Measurements from ENCODE around the gene SP7.
"Not testable (repeated sequence)": the region's sequence is repeated elsewhere in the genome, so short reads cannot be mapped to it uniquely, and the experiment has no call there.

The SP7 gene

GRCh38 chr12:53336181-53336681, at the start of gene SP7:
SP7 (minus strand) TSS chr12:53336354; CDS start chr12:53335646, 708 bp downstream.
- no peak for DNase-seq

DNA sequence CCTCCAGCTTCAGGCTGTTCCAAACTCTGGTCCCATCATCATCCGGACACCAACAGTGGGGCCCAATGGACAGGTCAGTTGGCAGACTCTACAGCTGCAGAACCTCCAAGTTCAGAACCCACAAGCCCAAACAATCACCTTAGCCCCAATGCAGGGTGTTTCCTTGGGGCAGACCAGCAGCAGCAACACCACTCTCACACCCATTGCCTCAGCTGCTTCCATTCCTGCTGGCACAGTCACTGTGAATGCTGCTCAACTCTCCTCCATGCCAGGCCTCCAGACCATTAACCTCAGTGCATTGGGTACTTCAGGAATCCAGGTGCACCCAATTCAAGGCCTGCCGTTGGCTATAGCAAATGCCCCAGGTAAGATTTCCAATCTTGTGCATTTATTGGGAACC, 47.1 kb upstream of the SP7 start:
- DNase-seq = no peak

- DNase-seq = peak; percentile 70
Measured at GRCh38 chr12:53381731-53382630, 45.8 kb upstream of the SP7 start.

- DNase-seq = peak; percentile 68
Measured at GRCh38 chr12:53380794-53381730, 44.9 kb upstream of the SP7 start.

DNA sequence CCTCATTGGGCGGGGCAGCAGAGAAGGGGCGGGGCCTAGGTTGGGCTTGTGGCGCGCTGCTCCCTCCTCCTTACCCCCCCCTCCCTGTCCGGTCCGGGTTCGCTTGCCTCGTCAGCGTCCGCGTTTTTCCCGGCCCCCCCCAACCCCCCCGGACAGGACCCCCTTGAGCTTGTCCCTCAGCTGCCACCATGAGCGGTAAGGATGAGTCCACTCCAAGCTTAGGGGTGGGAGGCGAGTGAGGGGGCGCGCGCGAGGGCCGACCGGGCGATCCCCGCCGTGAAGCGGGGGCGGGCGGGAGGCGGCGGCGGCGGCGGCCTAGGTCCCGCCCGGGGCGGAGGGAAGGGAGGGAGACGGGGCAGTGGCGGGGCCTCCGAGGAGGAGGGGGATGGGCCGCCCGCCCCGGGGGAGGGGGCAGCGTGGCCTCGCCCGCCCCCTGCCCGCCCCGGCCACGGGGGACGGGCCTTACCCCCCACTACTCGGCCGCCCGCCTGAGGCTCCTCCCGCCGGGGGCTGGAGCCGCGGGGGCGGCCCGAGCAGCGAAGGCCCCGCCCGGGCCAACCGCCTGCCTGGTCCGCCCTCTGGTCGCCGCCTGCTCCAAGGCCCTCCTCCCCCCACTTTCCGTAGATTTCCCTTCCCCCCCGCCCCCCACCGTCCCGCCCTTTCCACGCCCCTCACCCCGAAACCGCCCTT, 44.1 kb upstream of the SP7 start, which contains the start of gene SP1:
TSS of gene SP1 (plus strand) at position 73 of the 690 bp plus-strand sequence. CDS start at position 189, 116 bp downstream.
- peak; percentile 96 for DNase-seq

DNA sequence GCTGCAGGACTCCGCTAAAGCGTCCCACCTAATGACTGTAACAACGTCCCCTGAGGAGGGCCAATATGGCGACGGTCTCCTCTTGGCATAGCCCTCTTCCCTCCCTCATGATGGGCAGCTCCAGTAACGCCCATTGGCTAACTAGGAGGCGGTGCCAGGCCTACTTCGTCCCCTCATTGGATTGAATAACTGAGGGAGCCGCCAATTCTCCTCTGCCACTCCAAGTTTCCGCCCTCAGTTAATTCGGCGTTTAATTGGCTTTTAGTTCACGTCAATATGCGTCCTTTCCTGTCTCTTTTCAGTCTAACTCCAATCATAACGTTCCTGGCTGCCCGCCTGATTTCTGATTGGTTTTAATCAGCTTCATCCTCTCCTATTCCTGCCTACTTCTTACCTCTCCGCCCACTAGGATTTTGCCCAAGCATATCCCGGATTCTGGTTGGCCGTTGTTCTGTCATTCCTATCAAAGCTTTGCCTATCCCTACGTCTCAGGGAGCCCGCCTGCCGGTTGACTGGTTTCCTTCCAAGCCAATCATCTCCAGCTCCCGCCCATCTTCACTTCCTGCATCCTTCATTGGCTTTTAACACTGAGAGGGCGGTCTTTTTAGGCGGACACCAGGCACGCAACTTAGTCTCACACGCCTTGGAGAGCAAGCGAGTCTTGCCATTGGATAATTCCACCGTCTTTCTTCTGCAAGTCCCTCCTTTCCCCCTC, 43.4 kb upstream of the SP7 start:
- DNase-seq = peak; percentile 100

DNA sequence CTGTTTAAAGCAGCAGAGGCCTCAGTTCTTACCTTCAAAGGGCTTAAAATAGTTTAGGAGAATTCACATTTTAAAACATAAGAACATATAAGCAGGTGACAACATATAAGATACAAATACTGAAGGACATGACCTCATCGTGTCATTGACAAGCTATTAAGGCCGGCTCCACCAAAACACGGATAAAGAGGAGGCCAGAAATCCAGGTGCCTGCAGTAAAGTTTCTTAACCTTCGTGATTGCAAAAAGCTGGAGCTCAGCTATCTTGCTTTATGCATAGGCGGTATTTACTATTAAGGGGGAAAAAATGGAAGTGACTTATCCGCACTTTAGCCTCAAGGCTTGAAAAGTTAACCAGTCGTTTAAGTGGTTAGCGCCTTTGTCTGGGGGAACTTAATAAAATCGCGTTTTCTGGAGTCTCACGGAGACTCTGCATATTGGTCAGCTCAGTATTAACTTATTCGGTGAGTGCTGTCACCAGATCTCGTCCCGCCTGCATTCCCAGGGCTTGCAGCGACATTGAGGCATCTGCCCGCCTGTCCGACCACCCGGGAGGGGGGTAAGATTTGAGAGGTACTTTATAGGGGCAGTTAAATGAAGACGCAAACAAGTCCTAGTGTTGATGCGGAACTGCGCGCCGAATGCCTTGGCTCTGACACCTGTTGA, 42.7 kb upstream of the SP7 start:
- no peak for DNase-seq

DNA sequence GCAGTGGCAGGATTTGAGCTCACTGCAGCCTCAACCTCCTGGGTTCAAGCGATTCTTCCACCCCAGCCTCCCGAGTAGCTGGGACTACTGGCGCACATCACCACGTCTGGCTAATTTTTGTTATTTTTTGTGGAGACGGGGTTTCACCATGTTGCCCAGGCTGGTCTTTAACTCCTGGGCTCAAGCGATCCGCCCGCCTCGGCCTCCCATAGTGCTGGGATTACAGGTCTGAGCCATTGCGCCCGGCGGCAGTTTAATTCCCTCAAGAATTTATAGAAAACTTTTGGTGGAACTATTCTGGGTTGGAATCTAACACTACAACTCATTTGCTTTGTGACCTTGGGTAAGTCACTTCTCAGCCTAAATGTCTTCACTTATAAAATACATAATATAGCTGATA, 42.1 kb upstream of the SP7 start:
- DNase-seq = no peak

GRCh38 chr12:53376747-53377146, 40.6 kb upstream of the SP7 start:
- no peak for DNase-seq

DNA sequence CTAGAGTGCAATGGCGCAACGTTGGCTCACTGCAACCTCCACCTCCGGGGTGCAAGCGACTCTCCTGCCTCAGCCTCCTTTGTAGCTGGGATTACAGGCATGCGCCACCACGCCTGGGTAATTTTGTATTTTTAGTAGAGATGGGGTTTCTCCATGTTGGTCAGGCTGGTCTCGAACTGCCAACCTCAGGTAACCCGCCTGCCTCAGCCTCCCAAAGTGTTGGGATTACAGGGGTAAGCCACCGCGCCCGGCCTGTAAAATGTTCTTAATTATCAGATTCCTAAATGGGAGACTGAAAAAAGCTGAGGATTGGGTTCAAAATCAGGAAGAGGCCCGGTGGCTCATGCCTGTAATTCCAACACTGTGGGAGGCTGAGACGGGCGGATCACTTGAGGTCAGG, 38.1 kb upstream of the SP7 start:
- DNase-seq = not testable (repeated sequence)

DNA sequence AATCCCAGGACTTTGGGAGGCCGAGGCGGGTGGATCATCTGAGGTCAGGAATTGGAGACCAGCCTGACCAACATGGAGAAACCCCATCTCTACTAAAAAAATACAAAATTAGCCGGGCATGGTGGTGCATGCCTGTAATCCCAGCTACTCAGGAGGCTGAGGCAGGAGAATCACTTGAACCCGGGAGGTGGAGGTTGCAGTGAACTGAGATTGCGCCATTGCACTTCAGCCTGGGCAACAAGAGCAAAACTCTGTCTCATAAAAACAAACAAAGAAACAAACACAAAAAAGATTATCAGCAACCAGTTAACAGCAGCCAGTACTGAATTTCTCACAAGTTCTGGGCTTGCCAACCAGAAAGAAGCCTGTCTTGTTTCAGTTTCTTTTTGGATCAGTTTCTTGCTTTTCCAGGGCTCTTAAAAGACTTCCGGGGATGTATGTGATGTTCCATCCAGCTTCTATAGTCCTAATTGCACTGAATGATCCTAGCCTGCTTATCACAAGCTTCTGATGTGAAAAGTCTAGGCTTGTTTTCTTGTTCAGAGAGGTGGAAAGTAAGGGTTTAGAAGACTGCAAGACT, 37.5 kb upstream of the SP7 start:
- not testable (repeated sequence) for DNase-seq

- DNase-seq = peak; percentile 69
Measured at GRCh38 chr12:53365245-53365904, 29.2 kb upstream of the SP7 start.

GRCh38 chr12:53361638-53362037, 25.5 kb upstream of the SP7 start:
- not testable (repeated sequence) for DNase-seq

- DNase-seq = no peak
Measured at GRCh38 chr12:53358836-53359419, 22.8 kb upstream of the SP7 start.

DNA sequence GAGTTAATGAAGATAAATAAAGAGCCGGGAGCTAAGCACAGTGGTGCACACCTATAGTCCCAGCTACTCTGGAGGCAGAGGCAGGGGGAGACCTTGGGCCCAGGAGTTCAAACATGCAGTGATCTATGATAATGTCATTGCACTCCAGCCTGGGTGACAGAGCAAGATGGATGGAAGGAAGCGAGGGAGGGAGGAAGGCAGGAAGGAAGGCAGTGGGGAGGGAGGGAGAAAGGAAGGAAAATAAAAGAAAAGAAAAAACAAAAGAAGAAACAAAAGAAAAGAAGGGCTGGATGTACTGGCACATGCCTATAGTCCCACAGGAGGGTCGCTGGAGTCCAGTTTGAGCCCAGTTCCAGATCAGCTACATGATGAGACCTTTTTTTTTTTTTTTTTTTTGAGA, 19.0 kb upstream of the SP7 start:
- no peak for DNase-seq

DNA sequence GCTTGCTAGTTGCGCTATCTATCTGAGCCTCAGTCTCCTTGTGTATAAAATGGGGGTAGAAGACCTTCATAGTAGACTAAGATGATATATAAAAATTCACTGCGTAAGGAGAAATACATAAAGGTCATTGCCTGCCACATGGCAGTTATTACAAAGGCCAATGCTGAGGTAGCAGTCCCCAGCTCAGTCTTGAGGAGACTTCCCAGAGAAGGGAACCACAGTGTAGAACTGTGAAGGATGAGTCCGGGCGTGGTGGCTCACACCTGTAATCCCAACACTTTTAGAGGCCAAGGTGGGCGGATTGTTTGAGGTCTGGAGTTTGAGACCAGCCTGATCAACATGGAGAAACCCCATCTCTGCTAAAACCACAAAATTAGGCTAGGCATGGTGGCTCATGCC, 17.1 kb upstream of the SP7 start:
- no peak for DNase-seq

GRCh38 chr12:53352331-53353256, 16.4 kb upstream of the SP7 start:
- DNase-seq = peak; percentile 66

- DNase-seq = no peak
Measured at GRCh38 chr12:53347905-53348304, 11.8 kb upstream of the SP7 start.

DNA sequence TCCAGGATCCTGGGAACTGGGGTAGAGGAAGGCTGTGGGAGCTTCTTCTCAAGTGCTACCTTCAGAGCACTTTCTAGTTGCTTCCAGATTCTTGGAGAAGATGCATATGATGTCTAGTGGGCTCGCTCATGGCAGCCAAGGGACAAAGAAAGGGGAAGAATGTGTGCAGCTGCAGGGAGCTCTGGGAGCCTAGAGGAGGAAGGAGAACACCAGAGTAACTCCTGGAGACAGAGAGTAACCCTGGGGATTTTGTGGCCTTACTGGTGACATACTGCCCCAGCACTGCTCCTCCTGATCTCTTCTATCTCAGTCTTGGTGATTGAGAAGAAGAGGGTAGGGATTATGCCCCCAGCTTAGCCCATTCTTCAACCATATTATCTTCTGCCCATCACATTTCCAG, 10.3 kb upstream of the SP7 start:
- DNase-seq = no peak

All from HCEC 1CT (cell line).